Karpas-422 (cell line): ENCODE measurements around the gene BAIAP2L2. TPM values are rescaled to one million over a fixed set of nuclear protein-coding genes. Genes with fewer than 3 reads are reported as not detected.

ENCODE experiments used
- DNase-seq: peaks from one replicate; pipeline ENCODE4 v3.0.0-alpha.2; 2015
- H2AFZ ChIP-seq: fragments of 200-600 bp; sonication (generic); 2 replicates; pipeline ENCODE4 v1.6.1; 2014; ENCODE audit warnings: antibody characterized with exemption, low read length, mixed read lengths
- H3K27ac ChIP-seq: fragments of 200-600 bp; sonication (generic); 2 replicates; pipeline ENCODE4 v1.5.1; 2014; ENCODE audit warnings: mild to moderate bottlenecking, low read length, moderate library complexity
- H3K27me3 ChIP-seq: fragments of 200-600 bp; sonication (generic); 2 replicates; pipeline ENCODE4 v1.6.1; 2014; ENCODE audit warnings: low read length, mixed read lengths
- H3K36me3 ChIP-seq: fragments of 200-600 bp; sonication (generic); 2 replicates; pipeline ENCODE4 v1.6.1; 2014; ENCODE audit warnings: low read length, mixed read lengths; ENCODE audit not compliant: insufficient read depth
- H3K4me1 ChIP-seq: fragments of 200-600 bp; sonication (generic); 2 replicates; pipeline ENCODE4 v1.6.1; 2014; ENCODE audit warnings: mild to moderate bottlenecking, low read length, mixed read lengths
- H3K4me2 ChIP-seq: fragments of 200-600 bp; sonication (generic); 2 replicates; pipeline ENCODE4 v1.6.1; 2014; ENCODE audit warnings: low read length, low read depth, mild to moderate bottlenecking; ENCODE audit not compliant: poor library complexity, severe bottlenecking
- H3K4me3 ChIP-seq: fragments of 200-600 bp; sonication (generic); 2 replicates; pipeline ENCODE4 v1.5.1; 2014; ENCODE audit warnings: mild to moderate bottlenecking, antibody characterized with exemption, low read length, mixed read lengths
- H3K79me2 ChIP-seq: fragments of 200-600 bp; sonication (generic); 2 replicates; pipeline ENCODE4 v1.6.1; 2014; ENCODE audit warnings: mild to moderate bottlenecking, low read length, mixed read lengths
- H3K9ac ChIP-seq: fragments of 200-600 bp; sonication (generic); 2 replicates; pipeline ENCODE4 v1.6.0; 2014; ENCODE audit warnings: low read length
- H3K9me2 ChIP-seq: fragments of 200-600 bp; sonication (generic), shearing (Covaris generic); replicated peaks from 2 replicates; pipeline ENCODE4 v1.6.0; 2014; ENCODE audit warnings: mild to moderate bottlenecking, low read length, moderate library complexity; ENCODE audit not compliant: insufficient read depth
- H3K9me3 ChIP-seq: fragments of 300-700, 200-600 bp; sonication (generic); 2 replicates; pipeline ENCODE4 v1.6.1; 2014; ENCODE audit warnings: low read length, mixed read lengths
- H4K20me1 ChIP-seq: fragments of 200-600 bp; sonication (generic); 2 replicates; pipeline ENCODE4 v1.6.1; 2014; ENCODE audit warnings: mild to moderate bottlenecking, antibody characterized with exemption, low read length, low read depth; ENCODE audit not compliant: insufficient read depth
- total RNA-seq: library from RNA; depleted of rRNA; stranded (reverse); fragments of >200 nt; shearing (Covaris generic); gene quantifications from 2 replicates; pipeline ENCODE4 v1.2.3, GENCODE V29; 2014; ENCODE audit warnings: low replicate concordance

The BAIAP2L2 gene
- total RNA-seq, 1 experiment from 2014 or later = 0.22 TPM

- DNase-seq = no peak
- no peaks in the 10 kb centered on the region for H3K9me3 ChIP-seq
- no peak overlapping the region for H2AFZ ChIP-seq
- H3K9me2 ChIP-seq = no peaks in the 10 kb centered on the region
- H3K27ac ChIP-seq = no peak overlapping the region
- H3K9ac ChIP-seq = no peak overlapping the region
- no peaks in the 10 kb centered on the region for H4K20me1 ChIP-seq
- H3K79me2 ChIP-seq = no peaks in the 10 kb centered on the region
- H3K4me1 ChIP-seq = no peaks in the 10 kb centered on the region
- H3K27me3 ChIP-seq = no peaks in the 10 kb centered on the region
- H3K4me2 ChIP-seq = no peak overlapping the region
- H3K4me3 ChIP-seq = no peak overlapping the region
- no peaks in the 10 kb centered on the region for H3K36me3 ChIP-seq
Measured at GRCh38 chr22:38078046-38078840, 32.2 kb downstream of the BAIAP2L2 start.

- Histone ChIP-seq H3K9ac (no peak overlapping the region), H3K4me1 (no peaks in the 10 kb centered on the region), H3K4me3 (no peak overlapping the region), H3K27ac (no peak overlapping the region), H3K79me2 (no peaks in the 10 kb centered on the region), H3K9me2 (no peaks in the 10 kb centered on the region), H3K9me3 (no peaks in the 10 kb centered on the region), H2AFZ (no peak overlapping the region), H4K20me1 (no peaks in the 10 kb centered on the region), H3K36me3 (no peaks in the 10 kb centered on the region), H3K4me2 (no peak overlapping the region), H3K27me3 (no peaks in the 10 kb centered on the region)
- no peak for DNase-seq
Measured at GRCh38 chr22:38077595-38077994, 32.9 kb downstream of the BAIAP2L2 start.

- Histone ChIP-seq H3K4me3 (no peak overlapping the region), H3K79me2 (no peaks in the 10 kb centered on the region), H3K27me3 (no peaks in the 10 kb centered on the region), H3K27ac (no peak overlapping the region), H3K9me3 (no peaks in the 10 kb centered on the region), H3K4me2 (no peak overlapping the region), H3K9me2 (no peaks in the 10 kb centered on the region), H3K9ac (no peak overlapping the region), H3K36me3 (no peaks in the 10 kb centered on the region), H4K20me1 (no peaks in the 10 kb centered on the region), H2AFZ (no peak overlapping the region), H3K4me1 (no peaks in the 10 kb centered on the region)
- no peak for DNase-seq
Measured at GRCh38 chr22:38077096-38077495, 33.4 kb downstream of the BAIAP2L2 start.

- Histone ChIP-seq H3K27me3 (no peaks in the 10 kb centered on the region), H3K9me3 (no peaks in the 10 kb centered on the region), H2AFZ (no peak overlapping the region), H4K20me1 (no peaks in the 10 kb centered on the region), H3K9ac (no peak overlapping the region), H3K9me2 (no peaks in the 10 kb centered on the region), H3K79me2 (no peaks in the 10 kb centered on the region), H3K4me2 (no peak overlapping the region), H3K4me1 (no peaks in the 10 kb centered on the region), H3K27ac (no peak overlapping the region), H3K4me3 (no peak overlapping the region), H3K36me3 (no peaks in the 10 kb centered on the region)
- no peak for DNase-seq
Measured at GRCh38 chr22:38075961-38076360, 34.5 kb downstream of the BAIAP2L2 start.

- H3K9me3 ChIP-seq = no peaks in the 10 kb centered on the region
- no peak overlapping the region for H2AFZ ChIP-seq
- H3K4me2 ChIP-seq = no peak overlapping the region
- no peaks in the 10 kb centered on the region for H3K9me2 ChIP-seq
- DNase-seq = no peak
- no peaks in the 10 kb centered on the region for H3K79me2 ChIP-seq
- no peaks in the 10 kb centered on the region for H3K27me3 ChIP-seq
- H4K20me1 ChIP-seq = no peaks in the 10 kb centered on the region
- no peak overlapping the region for H3K27ac ChIP-seq
- no peak overlapping the region for H3K4me3 ChIP-seq
- H3K4me1 ChIP-seq = no peaks in the 10 kb centered on the region
- H3K36me3 ChIP-seq = no peaks in the 10 kb centered on the region
- H3K9ac ChIP-seq = no peak overlapping the region
Measured at GRCh38 chr22:38075105-38075825, 35.2 kb downstream of the BAIAP2L2 start.

GRCh38 chr22:38074181-38075104 is 36.0 kb downstream of the BAIAP2L2 start:
- Histone ChIP-seq H3K4me2 (no peak overlapping the region), H3K9ac (no peak overlapping the region), H3K9me3 (no peaks in the 10 kb centered on the region), H3K27me3 (no peaks in the 10 kb centered on the region), H3K79me2 (no peaks in the 10 kb centered on the region), H3K4me1 (no peaks in the 10 kb centered on the region), H3K9me2 (no peaks in the 10 kb centered on the region), H3K36me3 (no peaks in the 10 kb centered on the region), H4K20me1 (no peaks in the 10 kb centered on the region), H2AFZ (no peak overlapping the region), H3K4me3 (no peak overlapping the region), H3K27ac (no peak overlapping the region)
- DNase-seq = no peak

GRCh38 chr22:38073150-38074130 is 37.0 kb downstream of the BAIAP2L2 start:
- Histone ChIP-seq H3K9me3 (no peaks in the 10 kb centered on the region), H3K9ac (no peak overlapping the region), H3K79me2 (no peaks in the 10 kb centered on the region), H3K36me3 (no peaks in the 10 kb centered on the region), H3K4me1 (no peaks in the 10 kb centered on the region), H2AFZ (no peak overlapping the region), H3K27me3 (no peaks in the 10 kb centered on the region), H4K20me1 (no peaks in the 10 kb centered on the region), H3K4me2 (no peak overlapping the region), H3K4me3 (no peak overlapping the region), H3K9me2 (no peaks in the 10 kb centered on the region), H3K27ac (no peak overlapping the region)
- no peak for DNase-seq
